ENCODE results near the gene ZNF329. TPM values are rescaled to one million over a fixed set of nuclear protein-coding genes. Genes with fewer than 3 reads are reported as not detected.
"Not testable (repeated sequence)": the region's sequence is repeated elsewhere in the genome, so short reads cannot be mapped to it uniquely, and the experiment has no call there.

The ZNF329 gene
- 1 to 10 TPM; 7.0 to 8.8 TPM for total RNA-seq
- long read RNA-seq, partial matches to known transcripts: 0 of 2 reads
- long read RNA-seq, other reads (novel, unspliced or antisense): 2 of 2 reads

DNA sequence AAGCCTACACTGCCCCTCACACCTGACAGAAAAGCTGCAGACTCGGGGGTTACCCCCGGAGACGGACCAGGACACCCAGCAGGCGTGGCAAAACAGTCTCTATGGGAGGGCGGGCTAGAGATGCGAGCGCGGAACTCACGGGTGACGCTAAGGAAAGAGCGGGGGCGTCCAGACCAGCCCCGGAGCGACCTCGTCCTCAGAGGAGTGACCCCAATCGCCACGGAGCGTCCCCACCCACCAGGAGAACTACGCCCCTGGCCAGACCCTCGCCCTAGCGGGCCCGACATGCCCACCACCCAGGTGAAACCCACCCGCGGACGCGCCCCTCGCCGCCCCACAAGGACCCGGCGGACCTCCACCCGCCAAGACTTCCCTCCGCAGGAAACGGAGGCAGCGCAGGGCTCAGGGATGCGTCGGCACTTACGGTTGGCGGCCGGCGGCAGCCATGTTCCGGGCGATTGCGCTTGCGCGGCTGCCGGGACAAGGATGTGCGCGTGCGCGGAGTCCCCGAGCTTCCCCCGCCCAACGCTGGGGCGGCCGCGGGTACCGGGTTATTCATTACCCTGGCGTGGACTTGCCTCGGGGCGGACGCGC, at the start of gene ZNF329:
Gene ZNF329, minus strand, starts transcription at position 462 of the 594 bp plus-strand sequence. CDS start 21,286 bp downstream, outside the sequence.
- peak; percentile 93 for DNase-seq
- peak; percentile 73 to 80 for ATAC-seq
- intact Hi-C loops (cut with DNase I): loop anchor here (10.0 kb wide), 3 partner anchors 396 to 1046 kb away; partner anchors contain the start of gene ZNF776 (in 1 of the 2)

DNA sequence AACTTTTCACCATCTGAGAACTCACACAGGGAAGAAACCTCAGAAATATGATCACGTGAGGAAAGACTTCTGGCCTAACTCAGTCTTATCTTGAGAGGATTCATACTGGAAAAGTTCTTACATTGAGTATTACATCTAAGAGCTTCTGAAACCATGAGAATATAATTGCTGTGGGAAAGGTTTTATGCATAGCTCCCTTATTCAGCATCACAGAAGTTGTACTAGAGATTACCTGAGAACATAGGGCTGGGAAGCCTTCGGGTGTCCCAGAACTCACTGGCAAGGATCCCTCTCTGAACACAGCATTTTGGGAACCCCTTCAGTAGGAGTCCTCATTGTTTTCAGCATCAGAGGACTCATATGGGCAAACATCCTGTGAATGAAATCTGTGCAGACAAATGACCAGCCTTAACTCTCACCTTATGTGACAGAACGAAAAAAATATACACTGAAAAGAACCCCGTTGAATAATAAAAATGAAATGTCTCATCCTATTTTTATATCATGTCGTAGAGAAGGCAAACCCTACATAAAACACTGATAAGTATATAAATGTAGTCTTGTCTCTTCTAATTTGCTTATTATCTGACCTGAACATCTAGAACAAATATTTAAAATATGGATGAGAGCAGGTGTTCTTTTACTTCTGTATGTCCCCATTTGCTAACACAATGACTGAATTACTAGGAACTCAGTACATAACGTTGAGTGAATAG, 46.5 kb upstream of the ZNF329 start:
- intact Hi-C loops (cut with DNase I): loop anchor here in 1 of 2 donors (5.0 kb wide), 1 partner anchor 65 kb away; no protein-coding TSS in a partner anchor
- DNase-seq (no peak), ATAC-seq (no peak)

DNA sequence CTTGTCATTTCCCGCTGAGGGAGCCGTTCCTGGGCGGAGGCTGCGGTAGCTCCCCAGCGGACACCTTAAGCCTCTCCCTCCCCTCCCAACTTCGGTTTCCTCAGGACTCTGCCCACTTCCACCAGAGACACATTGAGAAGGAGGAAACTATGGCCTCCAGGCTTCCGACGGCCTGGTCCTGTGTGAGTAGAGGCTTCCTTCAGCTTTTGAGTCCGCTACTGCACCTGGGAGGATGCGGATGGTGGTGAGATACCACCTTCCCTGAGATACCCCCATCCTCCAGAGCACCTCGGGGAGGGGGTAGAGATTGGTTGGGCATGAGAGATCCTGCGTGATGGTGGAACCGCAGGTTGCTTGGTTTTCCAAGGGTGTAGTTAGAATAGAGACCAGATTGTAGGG, 33.2 kb upstream of the ZNF329 start:
- no peak for ATAC-seq
- DNase-seq: no peak
- intact Hi-C loops (cut with DNase I): loop anchor here in 1 of 2 donors (2.0 kb wide), 1 partner anchor 95 kb away; the partner anchor contains the start of gene ZNF8

DNA sequence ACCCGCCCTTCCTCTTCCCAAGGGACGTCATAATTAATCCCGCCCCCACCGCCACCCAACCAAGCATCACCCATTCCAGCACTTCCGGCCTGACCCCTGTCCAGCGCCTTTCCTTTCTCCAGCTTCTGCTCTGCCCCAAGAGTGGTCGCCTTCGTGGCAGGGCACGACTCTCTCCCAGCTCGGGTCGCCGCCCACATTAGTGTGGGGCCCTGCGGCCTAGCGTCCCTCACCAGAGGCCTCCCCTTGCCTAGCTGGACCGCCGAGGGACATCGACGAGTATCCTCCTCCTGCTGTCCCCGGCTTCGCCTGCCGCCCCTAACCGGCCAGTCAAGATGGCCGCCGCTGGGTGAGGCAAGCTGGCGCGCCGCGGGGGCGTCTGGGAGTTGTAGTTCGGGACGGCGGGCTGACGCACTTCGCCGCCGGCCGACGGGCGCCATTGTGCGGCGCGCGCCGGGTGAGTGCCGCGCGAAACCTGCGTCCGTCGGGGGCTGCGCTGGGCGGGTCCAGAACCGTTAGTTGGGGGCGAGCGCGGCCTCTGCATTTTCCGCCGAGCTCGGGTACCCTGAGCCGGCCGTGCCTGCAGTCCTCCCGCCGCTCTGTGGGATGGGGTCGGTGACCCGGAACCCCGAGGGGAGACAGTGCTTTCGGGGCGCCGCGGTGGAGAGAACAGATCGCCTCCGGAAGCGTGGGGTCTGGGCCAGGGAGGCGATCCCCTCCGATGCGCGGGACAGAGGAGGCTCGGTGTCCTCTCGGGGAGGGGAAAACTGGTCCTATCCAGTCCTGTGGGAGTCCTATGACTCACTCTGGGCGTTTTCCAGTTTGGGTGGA, 32.6 kb upstream of the ZNF329 start, which contains the start of gene ZNF274:
Gene ZNF274, plus strand, starts transcription at position 73 of the 828 bp plus-strand sequence. CDS start 905 bp downstream, outside the sequence.
- intact Hi-C loops (cut with DNase I): loop anchor here in 1 of 2 donors (2.0 kb wide), 1 partner anchor 96 kb away; the partner anchor contains the start of gene ZNF8
- ATAC-seq: peak; percentile 97
- DNase-seq: peak; percentile 95

DNA sequence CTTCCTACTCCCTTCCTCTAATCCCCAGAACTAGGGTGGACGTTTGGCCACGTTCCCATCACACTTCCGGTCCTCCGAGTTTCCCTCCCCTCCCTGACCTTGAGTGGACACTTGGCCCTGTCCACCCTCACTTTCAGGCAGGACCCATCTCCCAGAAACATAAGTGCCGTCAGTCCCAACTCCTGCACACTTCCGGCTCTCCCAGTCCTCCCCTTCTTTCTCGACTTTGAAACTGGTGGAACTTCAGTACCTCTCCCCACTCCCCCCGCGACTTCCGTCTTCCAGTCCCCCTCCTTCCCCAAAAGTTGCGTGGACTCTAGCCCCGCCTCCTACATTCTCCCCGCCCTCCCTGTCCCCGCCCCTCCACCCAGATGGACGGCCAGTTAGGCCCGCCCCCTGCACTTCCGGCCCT, 32.0 kb upstream of the ZNF329 start:
- ATAC-seq (peak; percentile 93 to 94), DNase-seq (no peak)
- intact Hi-C loops (cut with DNase I): loop anchor here in 1 of 2 donors (2.0 kb wide), 1 partner anchor 96 kb away; the partner anchor contains the start of gene ZNF8

DNA sequence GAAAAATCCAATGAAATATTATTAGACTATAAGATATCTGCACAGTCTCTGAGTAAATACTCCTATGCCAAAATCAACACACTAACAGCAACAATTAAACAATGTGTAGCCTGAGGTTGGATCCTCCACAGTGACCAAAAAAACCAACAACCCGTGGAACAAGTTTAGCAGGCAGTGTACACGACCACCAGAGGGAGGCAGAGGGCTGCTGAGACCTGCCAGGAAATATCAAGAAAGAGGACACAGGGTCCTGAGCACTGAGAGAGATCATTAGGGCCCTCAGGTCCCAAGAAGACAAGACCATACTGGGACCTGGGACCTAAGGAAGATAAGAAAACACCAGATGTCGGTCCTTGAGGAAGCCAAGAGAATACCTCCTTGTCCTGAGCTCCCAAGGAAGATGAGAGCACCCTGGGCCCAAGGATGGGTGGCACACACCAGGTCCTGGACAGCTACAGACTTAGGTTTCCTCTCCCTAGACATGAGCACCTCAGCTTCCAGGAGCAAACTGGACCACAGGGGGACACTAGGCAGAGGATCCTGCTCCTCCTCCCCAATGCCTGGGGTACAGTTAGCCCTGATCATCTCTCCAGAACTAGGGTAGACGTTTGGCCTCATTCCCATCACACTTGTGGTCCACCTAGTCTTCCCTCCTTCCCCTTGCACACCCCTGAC, 31.4 kb upstream of the ZNF329 start:
- intact Hi-C loops (cut with DNase I): loop anchor here in 1 of 2 donors (2.0 kb wide), 1 partner anchor 97 kb away; the partner anchor contains the start of gene ZNF8
- ATAC-seq (no peak), DNase-seq (peak; percentile 36)

DNA sequence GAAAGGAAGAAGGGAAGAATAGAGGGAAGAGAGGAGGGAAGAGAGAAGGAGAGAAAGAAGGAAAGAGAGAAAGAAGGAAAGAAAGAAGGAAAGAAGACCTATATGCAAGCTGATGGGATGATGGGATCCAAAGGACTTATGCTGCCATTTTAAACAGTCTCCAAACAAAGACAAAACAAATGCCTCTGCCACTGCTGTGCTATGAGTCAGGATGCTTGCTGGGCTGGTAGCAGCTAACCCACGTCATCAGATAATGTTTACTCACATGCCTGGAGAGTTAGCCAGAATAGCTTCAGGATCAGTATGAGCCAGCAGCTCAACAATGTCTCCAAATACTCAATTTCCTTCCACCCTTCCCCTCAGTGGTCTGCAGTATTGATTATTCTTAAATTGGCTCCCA, 20.3 kb upstream of the ZNF329 start:
- ATAC-seq (no peak), DNase-seq (no peak)
- intact Hi-C loops (cut with DNase I): no loop called here

DNA sequence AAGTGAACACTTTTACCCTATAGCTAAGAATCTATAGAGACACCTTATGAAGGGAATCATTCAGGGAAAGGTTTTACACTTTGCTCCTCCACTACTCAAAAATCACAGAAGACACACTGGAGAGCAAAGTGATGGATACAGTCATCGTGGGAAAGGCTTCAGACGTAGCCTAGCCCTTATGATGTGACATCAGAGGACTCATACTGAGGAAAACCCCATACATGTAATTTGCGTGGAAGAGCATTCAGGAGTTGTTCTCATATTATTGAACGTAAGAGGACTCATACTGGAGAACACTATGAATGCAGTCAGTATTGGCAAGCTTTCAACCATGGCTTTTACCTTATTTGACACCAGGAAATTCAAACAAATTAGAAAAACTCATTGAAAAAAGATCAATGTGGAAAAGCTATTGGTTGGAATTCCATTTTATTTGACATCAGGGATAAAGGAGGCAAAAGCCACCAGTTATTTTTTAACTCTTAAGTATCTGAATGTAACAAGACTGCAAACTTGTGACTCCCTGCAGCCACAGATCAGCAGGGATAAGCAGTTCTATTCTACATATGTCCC, 16.2 kb upstream of the ZNF329 start:
- no peak for ATAC-seq
- intact Hi-C loops (cut with DNase I): no loop called here
- DNase-seq: no peak

DNA sequence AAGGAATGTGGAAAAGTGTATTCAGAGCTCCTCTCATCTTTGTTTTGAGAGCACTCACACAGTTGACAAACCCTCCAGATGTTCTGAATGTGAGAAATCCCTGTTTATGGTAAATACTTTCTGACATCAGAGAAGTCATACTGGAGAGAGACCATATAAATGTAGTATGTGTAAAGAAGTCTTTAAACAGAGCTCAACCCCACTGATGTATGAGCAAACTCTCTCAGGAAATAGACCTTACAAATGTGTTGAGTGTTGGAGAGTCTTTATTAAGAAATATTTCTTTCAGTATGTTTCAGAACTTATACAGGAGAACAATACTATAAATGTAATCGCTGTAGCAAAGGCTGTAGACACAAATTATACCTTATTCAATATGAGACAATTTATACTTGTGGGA, 15.7 kb upstream of the ZNF329 start:
- intact Hi-C loops (cut with DNase I): no loop called here
- ATAC-seq: no peak
- no peak for DNase-seq

DNA sequence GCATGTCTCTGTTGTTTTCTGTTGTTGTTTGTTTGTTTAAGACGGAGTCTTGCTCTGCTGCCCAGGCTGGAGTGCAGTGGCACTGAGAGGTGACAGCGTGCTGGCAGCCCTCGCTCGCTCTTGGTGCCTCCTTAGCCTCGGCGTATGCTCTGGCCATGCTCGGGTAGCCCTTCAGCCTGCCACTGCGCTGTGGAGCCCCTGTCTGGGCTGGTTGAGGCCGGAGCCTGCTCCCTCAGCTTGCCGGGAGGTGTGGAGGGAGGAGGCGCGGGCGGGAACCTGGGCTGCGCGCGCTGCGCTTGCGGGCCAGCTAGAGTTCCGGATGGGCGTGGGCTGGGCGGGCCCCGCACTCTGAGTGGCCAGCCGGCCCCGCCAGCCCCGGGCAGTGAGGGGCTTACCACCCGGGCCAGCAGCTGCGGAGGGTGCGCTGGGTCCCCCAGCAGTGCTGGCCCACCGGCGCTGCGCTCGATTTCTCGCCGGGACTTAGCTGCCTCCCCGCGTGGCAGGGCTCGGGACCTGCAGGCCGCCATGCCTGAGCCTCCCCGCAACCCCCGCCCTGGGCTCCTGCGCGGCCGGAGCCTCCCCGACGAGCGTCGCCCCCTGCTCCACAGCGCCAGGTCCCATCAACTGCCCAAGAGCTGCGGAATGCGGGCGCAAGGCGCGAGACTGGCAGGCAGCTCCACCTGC, 6.6 kb upstream of the ZNF329 start:
- no peak for DNase-seq
- intact Hi-C loops (cut with DNase I): loop anchor here (5.0 to 10.0 kb wide), 4 partner anchors 135 to 1052 kb away; partner anchors contain the start of gene ZNF776 (in 1 of the 2)
- ATAC-seq: no peak

DNA sequence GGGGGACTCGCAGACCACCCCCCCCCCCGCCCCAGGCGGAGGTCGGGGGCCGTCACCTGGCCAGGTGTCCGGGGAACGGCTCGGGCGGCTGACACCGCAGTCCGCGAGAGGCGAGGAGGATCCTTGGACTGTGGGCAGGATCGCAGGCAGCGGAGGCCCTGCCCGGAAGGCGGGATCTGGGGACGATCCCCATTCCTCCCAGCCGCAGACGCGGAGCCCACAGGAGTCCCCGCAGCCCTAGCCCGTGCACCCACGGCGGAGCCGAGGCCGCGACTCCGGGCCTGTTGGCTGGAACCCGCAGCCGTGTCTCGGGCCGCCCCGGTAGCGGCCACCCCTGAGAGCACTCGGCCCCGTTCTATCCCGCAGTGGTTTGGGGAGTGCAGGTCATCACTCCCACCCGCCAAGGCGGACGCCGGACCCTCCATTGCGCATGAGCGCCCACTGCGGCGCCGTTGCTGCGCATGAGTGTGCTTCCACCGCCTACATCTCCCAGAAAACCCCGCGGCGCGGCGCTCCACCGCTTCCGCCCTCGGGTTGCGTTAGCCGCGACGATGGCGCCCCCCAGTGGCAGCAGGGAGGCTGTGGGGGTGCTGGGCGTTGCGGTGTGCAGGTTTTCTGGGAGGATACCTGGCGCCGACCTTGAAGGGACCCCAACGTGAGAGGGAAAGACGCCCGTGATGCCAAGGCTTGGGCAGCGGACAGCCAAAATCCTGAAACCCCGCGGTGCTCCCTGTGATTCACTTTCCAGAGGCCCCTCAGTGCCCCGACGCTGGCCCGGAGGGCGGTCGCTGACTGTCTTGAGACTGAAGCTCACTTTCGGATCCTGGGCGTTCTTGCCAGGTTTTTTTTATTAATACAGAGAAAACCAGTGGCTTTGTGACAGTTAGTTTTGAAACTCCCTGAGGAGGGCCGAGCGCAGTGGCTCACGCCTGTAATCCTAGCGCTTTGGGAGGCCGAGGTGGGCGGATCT, 4.4 kb upstream of the ZNF329 start:
- peak; percentile 97 to 98 for ATAC-seq
- peak; percentile 98 for DNase-seq
- intact Hi-C loops (cut with DNase I): loop anchor here (1.0 to 10.0 kb wide), 5 partner anchors 133 to 1050 kb away; partner anchors contain the start of gene ZNF776 (in 1 of the 2)

DNA sequence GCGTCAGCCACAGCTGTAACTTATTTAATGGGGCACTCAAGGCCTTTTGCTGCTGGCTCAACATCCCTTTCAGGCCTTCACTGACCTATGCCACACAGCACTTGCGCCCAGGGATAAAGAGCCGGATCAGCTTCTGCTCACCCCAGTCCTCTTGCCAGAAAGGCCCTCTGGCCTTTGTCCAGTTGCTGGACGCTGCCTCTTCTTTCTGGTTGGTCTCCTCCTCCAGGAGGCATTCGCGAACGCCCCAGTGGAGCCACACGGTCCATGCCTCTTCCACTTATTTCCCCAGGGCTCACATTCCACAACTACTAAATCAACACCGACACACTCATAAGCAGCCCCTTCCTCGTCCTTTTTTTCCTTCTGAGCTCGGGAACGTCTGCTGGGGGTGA, 3.7 kb upstream of the ZNF329 start:
- intact Hi-C loops (cut with DNase I): loop anchor here (10.0 kb wide), 3 partner anchors 399 to 1049 kb away; partner anchors contain the start of gene ZNF776 (in 1 of the 2)
- ATAC-seq (peak; percentile 42 to 49), DNase-seq (peak; percentile 74)

DNA sequence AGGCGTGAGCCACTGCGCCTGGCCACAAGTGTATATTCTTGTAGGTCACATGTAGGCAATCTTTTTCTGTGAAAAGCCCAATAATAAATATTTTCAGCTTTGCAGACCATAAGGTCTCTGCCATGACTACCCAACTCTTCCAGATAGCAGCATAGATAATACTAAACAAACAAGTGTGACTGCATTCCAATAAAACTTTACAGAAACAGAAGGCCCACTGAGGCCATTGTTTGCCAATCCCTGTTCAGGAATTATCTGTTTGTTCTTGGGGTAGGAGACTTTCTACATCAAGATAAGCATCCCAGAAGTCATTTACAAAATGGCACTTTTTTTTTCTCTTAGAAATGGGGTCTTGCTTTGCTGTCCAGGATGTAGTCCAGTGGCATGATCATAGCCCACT, 2.8 kb upstream of the ZNF329 start:
- no peak for ATAC-seq
- no peak for DNase-seq
- intact Hi-C loops (cut with DNase I): loop anchor here (10.0 kb wide), 3 partner anchors 399 to 1049 kb away; partner anchors contain the start of gene ZNF776 (in 1 of the 2)

DNA sequence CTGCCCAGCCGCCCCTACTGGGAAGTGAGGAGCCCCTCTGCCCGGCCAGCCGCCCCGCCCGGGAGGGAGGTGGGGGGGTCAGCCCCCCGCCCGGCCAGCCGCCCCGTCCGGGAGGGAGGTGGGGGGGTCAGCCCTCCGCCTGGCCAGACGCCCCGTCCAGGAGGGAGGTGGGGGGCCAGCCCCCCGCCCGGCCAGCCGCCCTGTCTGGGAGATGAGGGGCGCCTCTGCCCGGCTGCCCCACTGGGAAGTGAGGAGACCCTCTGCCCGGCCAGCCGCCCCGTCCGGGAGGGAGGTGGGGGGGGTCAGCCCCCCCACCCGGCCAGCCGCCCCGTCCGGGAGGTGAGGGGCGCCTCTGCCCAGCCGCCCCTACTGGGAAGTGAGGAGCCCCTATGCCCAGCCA, 3.1 kb downstream of the ZNF329 start:
- intact Hi-C loops (cut with DNase I); ATAC-seq; DNase-seq: not testable (repeated sequence)

DNA sequence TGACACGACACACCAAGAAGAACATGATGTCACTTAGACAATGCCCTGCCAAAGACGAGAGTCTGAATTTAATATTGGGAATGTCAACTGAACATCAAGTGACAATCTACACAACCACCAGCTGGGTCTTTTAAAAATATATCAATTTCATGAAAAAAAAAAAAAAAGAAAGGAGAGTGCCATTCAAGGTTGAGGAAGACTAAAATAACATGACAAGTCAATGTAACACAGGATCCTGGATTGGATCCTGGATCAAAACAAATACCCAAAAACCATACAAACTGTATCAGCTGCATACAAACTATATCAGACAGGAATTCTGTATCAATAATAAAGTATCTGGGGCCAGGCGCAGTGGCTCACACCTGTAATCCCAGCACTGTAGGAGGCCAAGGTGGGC, 4.7 kb downstream of the ZNF329 start:
- intact Hi-C loops (cut with DNase I): no loop called here
- ATAC-seq (no peak), DNase-seq (no peak)

DNA sequence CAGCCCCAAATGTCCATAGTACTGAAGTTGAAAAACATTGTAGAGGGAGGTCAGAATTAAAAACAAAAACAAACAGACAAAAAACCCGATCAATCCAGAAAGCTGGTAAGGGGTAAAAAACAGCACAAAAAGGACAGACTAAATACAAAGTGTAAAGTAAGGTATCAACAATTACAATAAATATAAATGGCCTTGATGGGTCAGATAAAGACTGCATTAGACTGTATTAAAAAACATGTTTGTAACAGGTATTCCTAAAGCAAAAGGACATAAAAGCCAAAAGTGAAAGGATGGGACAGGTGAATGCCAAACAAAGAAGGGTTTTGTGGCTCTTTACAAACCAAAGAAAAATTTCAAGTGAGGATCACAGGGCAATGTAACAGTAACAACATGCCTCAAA, 16.3 kb downstream of the ZNF329 start:
- DNase-seq (no peak), ATAC-seq (no peak)
- intact Hi-C loops (cut with DNase I): no loop called here
